ENCODE measurements around the gene NPTN.

- TF ChIP-seq CTCF (conservative IDR thresholded peaks at IDR 0.05 in 1 of 2, IDR thresholded peaks at IDR 0.05 in 1 of 2; ENCODE audit: low read depth in 1 of 2, low read length in 2 of 2) (no peak), EZH2 (IDR thresholded peaks at IDR 0.05; ENCODE audit: low read length, missing control alignments) (no peak)
These were observed 24.7 kb downstream of the NPTN start for GRCh38 chr15:73608475-73608874.
